ENCODE data around the gene DUSP15. TPM values are rescaled to one million over a fixed set of nuclear protein-coding genes. Genes with fewer than 3 reads are reported as not detected.

DUSP15 gene
- total and polyA plus RNA-seq, 9 of the 15 experiments (the other 6 are each of a cell fraction or from before 2014, with no cell fraction given), result 0.34 TPM; not detected in 8

DNA sequence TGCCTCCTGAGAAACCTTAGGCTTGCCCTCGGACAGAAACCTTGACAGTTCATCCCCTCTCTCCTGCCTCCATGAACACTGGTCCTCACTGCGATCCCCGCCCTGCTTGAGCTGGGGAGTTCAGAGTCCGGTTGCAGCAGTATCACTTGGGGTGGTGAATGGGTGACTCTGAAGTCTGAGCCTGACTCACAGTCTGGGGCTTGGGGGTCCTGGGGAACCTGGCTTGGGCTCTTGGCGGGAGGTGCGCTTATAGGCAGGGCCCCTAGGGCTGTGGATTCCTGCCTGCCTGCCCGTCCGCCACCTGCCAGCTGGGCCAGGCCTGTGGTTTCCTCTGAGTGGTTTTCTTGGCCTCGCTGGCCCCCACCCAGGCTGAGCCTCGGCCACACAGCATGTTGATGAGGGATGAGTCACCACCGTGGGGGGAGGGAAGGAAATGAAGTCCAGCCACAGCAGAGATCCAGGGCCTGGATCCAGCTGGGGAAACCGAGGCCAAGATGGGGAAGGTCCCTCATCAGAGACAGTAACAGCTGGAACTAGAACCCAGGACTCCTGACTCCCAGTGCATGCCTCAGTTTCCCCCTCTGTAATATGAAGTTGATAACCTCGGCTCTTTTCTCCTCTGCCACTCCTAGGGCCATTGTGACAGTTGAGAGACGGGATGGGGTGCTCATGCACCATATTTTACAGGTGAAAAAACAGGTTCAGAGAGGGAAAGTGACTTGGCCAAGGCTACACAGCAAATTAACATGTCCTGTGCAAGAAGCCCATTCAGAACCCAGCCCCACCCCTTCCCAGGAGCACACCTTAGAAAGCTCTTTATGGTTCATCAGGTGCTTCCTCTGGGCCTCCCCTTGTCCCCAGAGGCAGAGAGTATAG lies 34.1 kb downstream of the DUSP15 start (continued):
- TF ChIP-seq, protein P1, sequence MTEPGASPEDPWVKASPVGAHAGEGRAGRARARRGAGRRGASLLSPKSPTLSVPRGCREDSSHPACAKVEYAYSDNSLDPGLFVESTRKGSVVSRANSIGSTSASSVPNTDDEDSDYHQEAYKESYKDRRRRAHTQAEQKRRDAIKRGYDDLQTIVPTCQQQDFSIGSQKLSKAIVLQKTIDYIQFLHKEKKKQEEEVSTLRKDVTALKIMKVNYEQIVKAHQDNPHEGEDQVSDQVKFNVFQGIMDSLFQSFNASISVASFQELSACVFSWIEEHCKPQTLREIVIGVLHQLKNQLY (CRISPR knock-in tag; conservative IDR thresholded peaks at IDR 0.05), result no peak
- TF ChIP-seq, protein P2, sequence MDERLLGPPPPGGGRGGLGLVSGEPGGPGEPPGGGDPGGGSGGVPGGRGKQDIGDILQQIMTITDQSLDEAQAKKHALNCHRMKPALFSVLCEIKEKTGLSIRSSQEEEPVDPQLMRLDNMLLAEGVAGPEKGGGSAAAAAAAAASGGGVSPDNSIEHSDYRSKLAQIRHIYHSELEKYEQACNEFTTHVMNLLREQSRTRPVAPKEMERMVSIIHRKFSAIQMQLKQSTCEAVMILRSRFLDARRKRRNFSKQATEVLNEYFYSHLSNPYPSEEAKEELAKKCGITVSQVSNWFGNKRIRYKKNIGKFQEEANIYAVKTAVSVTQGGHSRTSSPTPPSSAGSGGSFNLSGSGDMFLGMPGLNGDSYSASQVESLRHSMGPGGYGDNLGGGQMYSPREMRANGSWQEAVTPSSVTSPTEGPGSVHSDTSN (CRISPR knock-in tag; IDR thresholded peaks at IDR 0.05; ENCODE audit: low read depth), result no peak
- TF ChIP-seq, protein P2 (tag; conservative IDR thresholded peaks at IDR 0.05; ENCODE audit: low read depth), result no peak
- TF ChIP-seq, protein P3, sequence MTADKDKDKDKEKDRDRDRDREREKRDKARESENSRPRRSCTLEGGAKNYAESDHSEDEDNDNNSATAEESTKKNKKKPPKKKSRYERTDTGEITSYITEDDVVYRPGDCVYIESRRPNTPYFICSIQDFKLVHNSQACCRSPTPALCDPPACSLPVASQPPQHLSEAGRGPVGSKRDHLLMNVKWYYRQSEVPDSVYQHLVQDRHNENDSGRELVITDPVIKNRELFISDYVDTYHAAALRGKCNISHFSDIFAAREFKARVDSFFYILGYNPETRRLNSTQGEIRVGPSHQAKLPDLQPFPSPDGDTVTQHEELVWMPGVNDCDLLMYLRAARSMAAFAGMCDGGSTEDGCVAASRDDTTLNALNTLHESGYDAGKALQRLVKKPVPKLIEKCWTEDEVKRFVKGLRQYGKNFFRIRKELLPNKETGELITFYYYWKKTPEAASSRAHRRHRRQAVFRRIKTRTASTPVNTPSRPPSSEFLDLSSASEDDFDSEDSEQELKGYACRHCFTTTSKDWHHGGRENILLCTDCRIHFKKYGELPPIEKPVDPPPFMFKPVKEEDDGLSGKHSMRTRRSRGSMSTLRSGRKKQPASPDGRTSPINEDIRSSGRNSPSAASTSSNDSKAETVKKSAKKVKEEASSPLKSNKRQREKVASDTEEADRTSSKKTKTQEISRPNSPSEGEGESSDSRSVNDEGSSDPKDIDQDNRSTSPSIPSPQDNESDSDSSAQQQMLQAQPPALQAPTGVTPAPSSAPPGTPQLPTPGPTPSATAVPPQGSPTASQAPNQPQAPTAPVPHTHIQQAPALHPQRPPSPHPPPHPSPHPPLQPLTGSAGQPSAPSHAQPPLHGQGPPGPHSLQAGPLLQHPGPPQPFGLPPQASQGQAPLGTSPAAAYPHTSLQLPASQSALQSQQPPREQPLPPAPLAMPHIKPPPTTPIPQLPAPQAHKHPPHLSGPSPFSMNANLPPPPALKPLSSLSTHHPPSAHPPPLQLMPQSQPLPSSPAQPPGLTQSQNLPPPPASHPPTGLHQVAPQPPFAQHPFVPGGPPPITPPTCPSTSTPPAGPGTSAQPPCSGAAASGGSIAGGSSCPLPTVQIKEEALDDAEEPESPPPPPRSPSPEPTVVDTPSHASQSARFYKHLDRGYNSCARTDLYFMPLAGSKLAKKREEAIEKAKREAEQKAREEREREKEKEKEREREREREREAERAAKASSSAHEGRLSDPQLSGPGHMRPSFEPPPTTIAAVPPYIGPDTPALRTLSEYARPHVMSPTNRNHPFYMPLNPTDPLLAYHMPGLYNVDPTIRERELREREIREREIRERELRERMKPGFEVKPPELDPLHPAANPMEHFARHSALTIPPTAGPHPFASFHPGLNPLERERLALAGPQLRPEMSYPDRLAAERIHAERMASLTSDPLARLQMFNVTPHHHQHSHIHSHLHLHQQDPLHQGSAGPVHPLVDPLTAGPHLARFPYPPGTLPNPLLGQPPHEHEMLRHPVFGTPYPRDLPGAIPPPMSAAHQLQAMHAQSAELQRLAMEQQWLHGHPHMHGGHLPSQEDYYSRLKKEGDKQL (CRISPR knock-in tag; IDR thresholded peaks at IDR 0.05; ENCODE audit: borderline replicate concordance), result no peak
- TF ChIP-seq, protein P4, sequence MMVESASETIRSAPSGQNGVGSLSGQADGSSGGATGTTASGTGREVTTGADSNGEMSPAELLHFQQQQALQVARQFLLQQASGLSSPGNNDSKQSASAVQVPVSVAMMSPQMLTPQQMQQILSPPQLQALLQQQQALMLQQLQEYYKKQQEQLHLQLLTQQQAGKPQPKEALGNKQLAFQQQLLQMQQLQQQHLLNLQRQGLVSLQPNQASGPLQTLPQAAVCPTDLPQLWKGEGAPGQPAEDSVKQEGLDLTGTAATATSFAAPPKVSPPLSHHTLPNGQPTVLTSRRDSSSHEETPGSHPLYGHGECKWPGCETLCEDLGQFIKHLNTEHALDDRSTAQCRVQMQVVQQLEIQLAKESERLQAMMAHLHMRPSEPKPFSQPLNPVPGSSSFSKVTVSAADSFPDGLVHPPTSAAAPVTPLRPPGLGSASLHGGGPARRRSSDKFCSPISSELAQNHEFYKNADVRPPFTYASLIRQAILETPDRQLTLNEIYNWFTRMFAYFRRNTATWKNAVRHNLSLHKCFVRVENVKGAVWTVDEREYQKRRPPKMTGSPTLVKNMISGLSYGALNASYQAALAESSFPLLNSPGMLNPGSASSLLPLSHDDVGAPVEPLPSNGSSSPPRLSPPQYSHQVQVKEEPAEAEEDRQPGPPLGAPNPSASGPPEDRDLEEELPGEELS (CRISPR knock-in tag; IDR thresholded peaks at IDR 0.05; ENCODE audit: borderline replicate concordance), result 0 out of 2 replicates have a peak, but pooled peaks have one; percentile 68
- TF ChIP-seq SRSF3 (IDR thresholded peaks at IDR 0.05; ENCODE audit: insufficient read depth, low read length), result no peak
- TF ChIP-seq SOX6 (IDR thresholded peaks at IDR 0.05), result 0 out of 2 replicates have a peak, but pooled peaks have one; percentile 35
